Sigmoid colon (tissue), 4 donors: Measurements from ENCODE around the gene TNK2.

Experiments
- EP300 ChIP-seq, 4 donors: sonication (generic); formaldehyde crosslinking; IDR thresholded peaks; one replicate each; pipeline ENCODE4 v1.6.1; 2017; ENCODE audit warnings: antibody characterized with exemption in 4 of 4
- TF ChIP-seq, protein P1 (sequence below), 4 experiments: fragments of 450-650 bp in 3 of 4; fragments of 200-600 bp in 1 of 4; IDR thresholded peaks; one replicate each; pipeline ENCODE4 v1.5.1; 2016 to 2019; ENCODE audit warnings: antibody characterized with exemption in 4 of 4, mild to moderate bottlenecking in 3 of 4, moderate library complexity in 2 of 4

GRCh38 chr3:195868866-195869412 is 39.4 kb downstream of the TNK2 start:
- TF ChIP-seq, protein P1, sequence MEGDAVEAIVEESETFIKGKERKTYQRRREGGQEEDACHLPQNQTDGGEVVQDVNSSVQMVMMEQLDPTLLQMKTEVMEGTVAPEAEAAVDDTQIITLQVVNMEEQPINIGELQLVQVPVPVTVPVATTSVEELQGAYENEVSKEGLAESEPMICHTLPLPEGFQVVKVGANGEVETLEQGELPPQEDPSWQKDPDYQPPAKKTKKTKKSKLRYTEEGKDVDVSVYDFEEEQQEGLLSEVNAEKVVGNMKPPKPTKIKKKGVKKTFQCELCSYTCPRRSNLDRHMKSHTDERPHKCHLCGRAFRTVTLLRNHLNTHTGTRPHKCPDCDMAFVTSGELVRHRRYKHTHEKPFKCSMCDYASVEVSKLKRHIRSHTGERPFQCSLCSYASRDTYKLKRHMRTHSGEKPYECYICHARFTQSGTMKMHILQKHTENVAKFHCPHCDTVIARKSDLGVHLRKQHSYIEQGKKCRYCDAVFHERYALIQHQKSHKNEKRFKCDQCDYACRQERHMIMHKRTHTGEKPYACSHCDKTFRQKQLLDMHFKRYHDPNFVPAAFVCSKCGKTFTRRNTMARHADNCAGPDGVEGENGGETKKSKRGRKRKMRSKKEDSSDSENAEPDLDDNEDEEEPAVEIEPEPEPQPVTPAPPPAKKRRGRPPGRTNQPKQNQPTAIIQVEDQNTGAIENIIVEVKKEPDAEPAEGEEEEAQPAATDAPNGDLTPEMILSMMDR (IDR thresholded peaks at IDR 0.05) = no peak
- TF ChIP-seq EP300 (IDR thresholded peaks at IDR 0.05) = no peak
